T1000 (cell line): ENCODE data around the gene TNNI2.
"Not testable (repeated sequence)": the region's sequence is repeated elsewhere in the genome, so short reads cannot be mapped to it uniquely, and the experiment has no call there.

Experiments used
- DNase-seq: peaks from one replicate; lab custom pipeline; 2025; ENCODE audit warnings: mixed read lengths; lab: John Stamatoyannopoulos, UW

The TNNI2 gene

GRCh38 chr11:1862588-1863351 is 24.0 kb downstream of the TNNI2 start:
- DNase-seq, result no peak

GRCh38 chr11:1863352-1864216 is 24.8 kb downstream of the TNNI2 start:
- peak; percentile 8 for DNase-seq

GRCh38 chr11:1864231-1864630 is 25.4 kb downstream of the TNNI2 start:
- no peak for DNase-seq

GRCh38 chr11:1864831-1865665 is 26.3 kb downstream of the TNNI2 start:
- no peak for DNase-seq

- DNase-seq, result no peak
Observed at GRCh38 chr11:1866226-1866625, 27.4 kb downstream of the TNNI2 start.

- no peak for DNase-seq
Observed at GRCh38 chr11:1866776-1867175, 28.0 kb downstream of the TNNI2 start.

- no peak for DNase-seq
Observed at GRCh38 chr11:1867381-1867780, 28.6 kb downstream of the TNNI2 start.

- DNase-seq, result no peak
Observed at GRCh38 chr11:1868056-1868635, 29.4 kb downstream of the TNNI2 start.

GRCh38 chr11:1868636-1869291 is 30.0 kb downstream of the TNNI2 start:
- no peak for DNase-seq

- DNase-seq, result no peak
Observed at GRCh38 chr11:1869427-1870325, 30.9 kb downstream of the TNNI2 start.

GRCh38 chr11:1870326-1870696 is 31.5 kb downstream of the TNNI2 start:
- DNase-seq, result no peak

- DNase-seq, result no peak
Observed at GRCh38 chr11:1870721-1871466, 32.1 kb downstream of the TNNI2 start.

- DNase-seq, result no peak
Observed at GRCh38 chr11:1871531-1871930, 32.8 kb downstream of the TNNI2 start.

- no peak for DNase-seq
Observed at GRCh38 chr11:1872267-1872985, 33.6 kb downstream of the TNNI2 start.

GRCh38 chr11:1873048-1873812 is 34.4 kb downstream of the TNNI2 start:
- DNase-seq, result no peak

GRCh38 chr11:1873813-1874150 is 35.0 kb downstream of the TNNI2 start:
- DNase-seq, result not testable (repeated sequence)

GRCh38 chr11:1874441-1875092 is 35.8 kb downstream of the TNNI2 start:
- DNase-seq, result not testable (repeated sequence)
